Prostate gland (tissue), 2 donors: ENCODE data around the gene SEMA3E.

Experiments used
- CTCF ChIP-seq, 4 experiments: fragments of 200-600 bp in 2 of 4; fragments of 450-650 bp in 2 of 4; sonication (generic) in 2 of 4; IDR thresholded peaks; 1 replicate in 3 of 4; 2 replicates in 1 of 4; pipeline ENCODE4 v1.5.1; 2016 to 2019; ENCODE audit warnings: antibody characterized with exemption in 4 of 4, mild to moderate bottlenecking in 2 of 4, moderate library complexity in 2 of 4
- POLR2A ChIP-seq: fragments of 450-650 bp; IDR thresholded peaks from one replicate; pipeline ENCODE4 v1.6.1; 2016; ENCODE audit warnings: antibody characterized with exemption, mild to moderate bottlenecking

GRCh38 chr7:83643012-83643411 lies 5.9 kb downstream of the SEMA3E start:
- TF ChIP-seq CTCF (IDR thresholded peaks at IDR 0.05): no peak
- TF ChIP-seq POLR2A: no peak
